ENCODE results near the gene ANXA10.
"Not testable (repeated sequence)": the region's sequence is repeated elsewhere in the genome, so short reads cannot be mapped to it uniquely, and the experiment has no call there.

Gene ANXA10

GRCh38 chr4:168154546-168155277, 62.4 kb downstream of the ANXA10 start:
- no peak for DNase-seq (ENCODE audit: low read depth in 4 of 4, low spot score in 1 of 4)

- no peak for DNase-seq (ENCODE audit: low read depth in 4 of 4, low spot score in 1 of 4)
Measured at GRCh38 chr4:168162604-168163003, 70.3 kb downstream of the ANXA10 start.

GRCh38 chr4:168163106-168163505, 70.8 kb downstream of the ANXA10 start:
- DNase-seq (ENCODE audit: low read depth in 4 of 4, low spot score in 1 of 4), result no peak

GRCh38 chr4:168164045-168164444, 71.7 kb downstream of the ANXA10 start:
- no peak for DNase-seq (ENCODE audit: low read depth in 4 of 4, low spot score in 1 of 4)

- no peak for DNase-seq (ENCODE audit: low read depth in 4 of 4, low spot score in 1 of 4)
Measured at GRCh38 chr4:168164915-168165548, 72.7 kb downstream of the ANXA10 start.

- DNase-seq (ENCODE audit: low read depth in 4 of 4, low spot score in 1 of 4), result no peak
Measured at GRCh38 chr4:168167714-168168284, 75.5 kb downstream of the ANXA10 start.

GRCh38 chr4:168174308-168174707, 82.0 kb downstream of the ANXA10 start:
- DNase-seq (ENCODE audit: low read depth in 4 of 4, low spot score in 1 of 4), result no peak

GRCh38 chr4:168177546-168178149, 85.3 kb downstream of the ANXA10 start:
- DNase-seq (ENCODE audit: low read depth in 4 of 4, low spot score in 1 of 4), result no peak

- DNase-seq (ENCODE audit: low read depth in 4 of 4, low spot score in 1 of 4), result no peak
Measured at GRCh38 chr4:168183717-168184571, 91.6 kb downstream of the ANXA10 start.

- DNase-seq (ENCODE audit: low read depth in 4 of 4, low spot score in 1 of 4), result no peak
Measured at GRCh38 chr4:168188754-168189153, 96.4 kb downstream of the ANXA10 start.

GRCh38 chr4:168197926-168198325, 105.6 kb downstream of the ANXA10 start:
- DNase-seq (ENCODE audit: low read depth in 4 of 4, low spot score in 1 of 4), result no peak

- no peak for DNase-seq (ENCODE audit: low read depth in 4 of 4, low spot score in 1 of 4)
Measured at GRCh38 chr4:168199260-168199957, 107.1 kb downstream of the ANXA10 start.

GRCh38 chr4:168200685-168201084, 108.3 kb downstream of the ANXA10 start:
- no peak for DNase-seq (ENCODE audit: low read depth in 4 of 4, low spot score in 1 of 4)

- no peak for DNase-seq (ENCODE audit: low read depth in 4 of 4, low spot score in 1 of 4)
Measured at GRCh38 chr4:168203233-168203911, 111.0 kb downstream of the ANXA10 start.

- DNase-seq (ENCODE audit: low read depth in 4 of 4, low spot score in 1 of 4), result no peak
Measured at GRCh38 chr4:168208957-168209614, 116.7 kb downstream of the ANXA10 start.

- no peak for DNase-seq (ENCODE audit: low read depth in 4 of 4, low spot score in 1 of 4)
Measured at GRCh38 chr4:168212656-168213055, 120.3 kb downstream of the ANXA10 start.

GRCh38 chr4:168213511-168213910, 121.2 kb downstream of the ANXA10 start:
- not testable (repeated sequence) for DNase-seq (ENCODE audit: low read depth in 4 of 4, low spot score in 1 of 4)

- DNase-seq (ENCODE audit: low read depth in 4 of 4, low spot score in 1 of 4), result no peak
Measured at GRCh38 chr4:168218645-168219044, 126.3 kb downstream of the ANXA10 start.

GRCh38 chr4:168220893-168221292, 128.6 kb downstream of the ANXA10 start:
- DNase-seq (ENCODE audit: low read depth in 4 of 4, low spot score in 1 of 4), result no peak
